WTC11 (cell line): Measurements from ENCODE around the gene TRIM17.

Source experiments
- ESRRA ChIP-seq: sonication (generic); formaldehyde crosslinking; IDR thresholded peaks from 2 replicates; pipeline ENCODE4 v1.8.1; 2022; ENCODE audit warnings: mild to moderate bottlenecking, missing genetic modification reagents, borderline replicate concordance
- MYBL2 ChIP-seq: sonication (generic); formaldehyde crosslinking; IDR thresholded peaks from 2 replicates; pipeline ENCODE4 v1.8.1; 2023; ENCODE audit warnings: mild to moderate bottlenecking, moderate library complexity, missing genetic modification reagents
- TF ChIP-seq, protein P1 (sequence below): fragments of 200-600 bp; IDR thresholded peaks from 2 replicates; pipeline ENCODE4 v1.8.0; 2022; ENCODE audit warnings: antibody characterized with exemption

DNA sequence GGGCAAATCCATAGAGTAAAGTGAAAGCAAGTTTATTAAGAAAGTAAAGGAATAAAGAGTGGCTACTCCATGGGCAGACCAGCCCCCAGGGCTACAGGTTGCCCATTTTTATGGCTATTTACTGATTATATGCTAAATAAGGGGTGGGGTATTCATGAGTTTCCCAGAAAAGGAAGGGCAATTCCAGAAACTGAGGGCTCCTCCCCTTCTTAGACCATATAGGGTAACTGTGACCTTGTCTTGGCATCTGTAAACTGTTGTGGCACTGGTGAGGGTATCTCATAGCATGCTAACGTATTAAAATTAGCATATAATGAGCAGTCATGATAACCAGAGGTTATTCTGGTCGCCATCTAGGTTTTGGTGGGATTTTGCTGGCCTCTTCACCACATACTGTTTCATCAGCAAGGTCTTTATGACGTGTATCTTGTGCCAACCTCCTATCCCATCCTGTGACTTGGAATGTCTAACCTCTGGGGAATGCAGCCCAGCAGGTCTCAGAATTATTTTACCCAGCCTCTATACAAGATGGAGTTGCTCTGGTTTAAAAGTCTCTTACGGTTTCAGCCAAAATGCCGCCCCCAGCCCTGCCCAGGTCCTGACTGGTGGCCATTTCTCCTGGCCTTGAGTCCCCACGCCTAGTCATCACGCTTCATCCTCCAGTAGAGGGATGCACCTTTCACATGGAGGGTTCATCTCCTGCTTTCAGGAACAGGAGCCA is 982 bp upstream of the TRIM17 start:
- TF ChIP-seq MYBL2 (CRISPR knock-in tag) (no peak), ESRRA (CRISPR knock-in tag) (no peak)
- TF ChIP-seq, protein P1, sequence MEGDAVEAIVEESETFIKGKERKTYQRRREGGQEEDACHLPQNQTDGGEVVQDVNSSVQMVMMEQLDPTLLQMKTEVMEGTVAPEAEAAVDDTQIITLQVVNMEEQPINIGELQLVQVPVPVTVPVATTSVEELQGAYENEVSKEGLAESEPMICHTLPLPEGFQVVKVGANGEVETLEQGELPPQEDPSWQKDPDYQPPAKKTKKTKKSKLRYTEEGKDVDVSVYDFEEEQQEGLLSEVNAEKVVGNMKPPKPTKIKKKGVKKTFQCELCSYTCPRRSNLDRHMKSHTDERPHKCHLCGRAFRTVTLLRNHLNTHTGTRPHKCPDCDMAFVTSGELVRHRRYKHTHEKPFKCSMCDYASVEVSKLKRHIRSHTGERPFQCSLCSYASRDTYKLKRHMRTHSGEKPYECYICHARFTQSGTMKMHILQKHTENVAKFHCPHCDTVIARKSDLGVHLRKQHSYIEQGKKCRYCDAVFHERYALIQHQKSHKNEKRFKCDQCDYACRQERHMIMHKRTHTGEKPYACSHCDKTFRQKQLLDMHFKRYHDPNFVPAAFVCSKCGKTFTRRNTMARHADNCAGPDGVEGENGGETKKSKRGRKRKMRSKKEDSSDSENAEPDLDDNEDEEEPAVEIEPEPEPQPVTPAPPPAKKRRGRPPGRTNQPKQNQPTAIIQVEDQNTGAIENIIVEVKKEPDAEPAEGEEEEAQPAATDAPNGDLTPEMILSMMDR: no peak
